H1 (cell line): ENCODE measurements around the gene SIX3. TPM values are rescaled to one million over a fixed set of nuclear protein-coding genes. Genes with fewer than 3 reads are reported as not detected.

Experiments used
- CTCF ChIA-PET: fragments of 300-600 bp; sonication (Branson Sonifier 250); formaldehyde crosslinking; loops from one replicate; lab custom pipeline; 2021; ENCODE audit not compliant: partially characterized antibody; lab: Charles Lee
- POLR2A ChIA-PET: fragments of 300-600 bp; sonication (Branson Sonifier 250); formaldehyde crosslinking; loops from one replicate; lab custom pipeline; 2021; ENCODE audit warnings: inconsistent platforms; ENCODE audit not compliant: partially characterized antibody; lab: Charles Lee
- DNase-seq, 2 experiments: peaks; one replicate each; pipeline versions ENCODE4 v3.0.0 to v3.0.0-alpha.2; 2010 to 2022; ENCODE audit warnings: low spot score in 2 of 2, low read depth in 1 of 2, mixed read lengths in 1 of 2
- FAIRE-seq: peaks from 2 replicates; lab custom pipeline; 2011; peaks lifted over from hg19 to GRCh38; lab: Jason Lieb, UNC
- H2AFZ ChIP-seq: 2 replicates; pipeline ENCODE4 v1.8.1; 2012; ENCODE audit warnings: low read length, inconsistent platforms
- H2AK5ac ChIP-seq: 2 replicates; pipeline ENCODE4 v1.6.1; 2013; ENCODE audit warnings: low read depth, low read length
- H2BK120ac ChIP-seq: replicated peaks from 2 replicates; pipeline ENCODE3; 2013; ENCODE audit warnings: low read depth, low read length, inconsistent platforms
- H2BK12ac ChIP-seq: 2 replicates; pipeline ENCODE4 v1.6.1; 2013; ENCODE audit warnings: low read depth, low read length
- H2BK15ac ChIP-seq: 2 replicates; pipeline ENCODE4 v1.6.1; 2013; ENCODE audit warnings: low read length
- H2BK20ac ChIP-seq: 2 replicates; pipeline ENCODE4 v1.6.1; 2013; ENCODE audit warnings: low read length
- H2BK5ac ChIP-seq: 2 replicates; pipeline ENCODE4 v1.6.1; 2013; ENCODE audit warnings: low read depth, low read length
- H3K14ac ChIP-seq: 2 replicates; pipeline ENCODE4 v1.6.1; 2013; ENCODE audit warnings: inconsistent platforms; ENCODE audit not compliant: insufficient read length
- H3K18ac ChIP-seq: 2 replicates; pipeline ENCODE4 v1.6.1; 2013; ENCODE audit warnings: low read length; ENCODE audit errors: extremely low read depth
- H3K23ac ChIP-seq: 2 replicates; pipeline ENCODE4 v1.6.1; 2013; ENCODE audit warnings: inconsistent platforms; ENCODE audit not compliant: insufficient read length
- H3K23me2 ChIP-seq: 2 replicates; pipeline ENCODE4 v1.6.1; 2013; ENCODE audit warnings: low read depth, low read length
- H3K27ac ChIP-seq: 2 replicates; pipeline ENCODE4 v1.6.1; 2011; ENCODE audit warnings: low read depth, low read length, inconsistent platforms
- H3K27me3 ChIP-seq, 4 experiments: replicated peaks in 1 of 4; 1 replicate in 1 of 4; 2 replicates in 3 of 4; pipeline versions ENCODE4 v1.6.1 to v1.8.1; 2011 to 2013; ENCODE audit warnings: low read length in 3 of 4, mild to moderate bottlenecking in 3 of 4, inconsistent platforms in 2 of 4, mixed read lengths in 2 of 4, moderate library complexity in 1 of 4; ENCODE audit not compliant: control insufficient read depth in 3 of 4, insufficient read depth in 3 of 4; ENCODE audit errors: extremely low read depth in 1 of 4
- H3K36me3 ChIP-seq, 4 experiments: 2 replicates each; pipeline versions ENCODE4 v1.6.1 to v1.8.1; 2011 to 2013; ENCODE audit warnings: mild to moderate bottlenecking in 4 of 4, low read length in 3 of 4, moderate library complexity in 2 of 4, control low read depth in 1 of 4, inconsistent platforms in 1 of 4; ENCODE audit not compliant: insufficient read depth in 4 of 4, control insufficient read depth in 2 of 4
- H3K4ac ChIP-seq: replicated peaks from 2 replicates; pipeline ENCODE3; 2013; ENCODE audit warnings: low read length, low read depth, mixed read lengths, inconsistent platforms; ENCODE audit not compliant: insufficient read length
- H3K4me1 ChIP-seq, 4 experiments: replicated peaks in 1 of 4; 1 replicate in 1 of 4; 2 replicates in 3 of 4; pipeline versions ENCODE4 v1.6.1 to v1.8.1; 2011 to 2013; ENCODE audit warnings: low read length in 3 of 4, inconsistent platforms in 2 of 4, mixed read lengths in 1 of 4; ENCODE audit not compliant: insufficient read depth in 4 of 4, control insufficient read depth in 3 of 4
- H3K4me2 ChIP-seq, 2 experiments: 2 replicates each; pipeline versions ENCODE4 v1.6.1 to v1.8.1; 2011 to 2013; ENCODE audit warnings: low read depth in 2 of 2, low read length in 2 of 2, control low read depth in 1 of 2, inconsistent platforms in 1 of 2, mild to moderate bottlenecking in 1 of 2; ENCODE audit not compliant: insufficient read depth in 1 of 2
- H3K4me3 ChIP-seq, 4 experiments: fragments of 200-600, 300-600 bp in 1 of 4; sonication (generic), shearing (Covaris generic), sonication (Bioruptor Twin) in 1 of 4; 2 replicates each; pipeline versions ENCODE4 v1.5.1 to v1.8.1; 2011 to 2016; ENCODE audit warnings: low read length in 4 of 4, low read depth in 3 of 4, control low read depth in 2 of 4, inconsistent platforms in 2 of 4, mild to moderate bottlenecking in 2 of 4, mixed read lengths in 1 of 4, moderate library complexity in 1 of 4; ENCODE audit not compliant: insufficient read depth in 2 of 4; ENCODE audit errors: extremely low read depth in 1 of 4
- H3K56ac ChIP-seq: replicated peaks from 2 replicates; pipeline ENCODE3; 2013; ENCODE audit warnings: low read depth, mild to moderate bottlenecking, mixed read lengths, low read length, inconsistent platforms; ENCODE audit not compliant: insufficient read length
- H3K79me1 ChIP-seq: 2 replicates; pipeline ENCODE4 v1.6.1; 2013; ENCODE audit warnings: low read depth, low read length, control low read depth
- H3K79me2 ChIP-seq, 2 experiments: 2 replicates each; pipeline versions ENCODE4 v1.6.1 to v1.8.1; 2012 to 2013; ENCODE audit warnings: low read length in 2 of 2, mild to moderate bottlenecking in 2 of 2, inconsistent platforms in 1 of 2; ENCODE audit not compliant: insufficient read depth in 2 of 2, control insufficient read depth in 1 of 2
- H3K9ac ChIP-seq, 4 experiments: replicated peaks in 1 of 4; 1 replicate in 1 of 4; 2 replicates in 3 of 4; pipeline versions ENCODE4 v1.6.1 to v1.8.1; 2011 to 2013; ENCODE audit warnings: low read depth in 3 of 4, low read length in 3 of 4, control low read depth in 2 of 4, mild to moderate bottlenecking in 2 of 4, moderate library complexity in 2 of 4, inconsistent platforms in 1 of 4; ENCODE audit errors: extremely low read depth in 1 of 4
- H3K9me3 ChIP-seq, 2 experiments: 2 replicates each; pipeline versions ENCODE4 v1.6.1 to v1.8.1; 2012 to 2013; ENCODE audit warnings: mild to moderate bottlenecking in 2 of 2, moderate library complexity in 2 of 2, control low read depth in 1 of 2, inconsistent platforms in 1 of 2, low read depth in 1 of 2, low read length in 1 of 2, mixed read lengths in 1 of 2; ENCODE audit not compliant: insufficient read depth in 2 of 2
- H4K20me1 ChIP-seq, 2 experiments: replicated peaks in 1 of 2; 2 replicates each; pipeline versions ENCODE3 to v1.8.1; 2011 to 2013; ENCODE audit warnings: inconsistent platforms in 2 of 2, low read length in 2 of 2, mild to moderate bottlenecking in 1 of 2; ENCODE audit not compliant: insufficient read depth in 2 of 2, control insufficient read depth in 1 of 2
- H4K5ac ChIP-seq: 2 replicates; pipeline ENCODE4 v1.6.1; 2013; ENCODE audit warnings: low read length, low read depth, mixed read lengths, inconsistent platforms; ENCODE audit not compliant: insufficient read length
- H4K8ac ChIP-seq: 2 replicates; pipeline ENCODE4 v1.8.0; 2013; ENCODE audit warnings: mild to moderate bottlenecking, moderate library complexity, low read length, inconsistent platforms; ENCODE audit not compliant: insufficient read depth; ENCODE audit errors: extremely low read depth
- H4K91ac ChIP-seq: replicated peaks from 2 replicates; pipeline ENCODE3; 2013; ENCODE audit warnings: low read length, mixed read lengths, inconsistent platforms; ENCODE audit not compliant: insufficient read length
- CBX8 ChIP-seq: fragments of 300-800, 300-1000 bp; sonication (generic); IDR thresholded peaks from 2 replicates; pipeline ENCODE4 v1.7.1; 2016; ENCODE audit warnings: low read depth, low read length, borderline replicate concordance
- CTBP2 ChIP-seq: IDR thresholded peaks from 2 replicates; pipeline ENCODE4 v1.7.0; 2011; ENCODE audit warnings: borderline replicate concordance, mild to moderate bottlenecking, moderate library complexity, mixed read lengths, low read length; ENCODE audit not compliant: insufficient read depth, insufficient read length
- EGR1 ChIP-seq: IDR thresholded peaks from 2 replicates; pipeline ENCODE4 v1.6.1; 2011; ENCODE audit warnings: low read depth, low read length, borderline replicate concordance
- EZH2 ChIP-seq: fragments of 200-600 bp; sonication (generic); IDR thresholded peaks from 2 replicates; pipeline ENCODE4 v1.7.1; 2012; ENCODE audit warnings: low read depth, mild to moderate bottlenecking, moderate library complexity, low read length, inconsistent platforms; ENCODE audit not compliant: severe bottlenecking
- KDM1A ChIP-seq: fragments of 200-600, 300-600 bp; sonication (generic); IDR thresholded peaks from 2 replicates; pipeline ENCODE4 v1.7.1; 2016; ENCODE audit warnings: mild to moderate bottlenecking, low read length, borderline replicate concordance
- KDM4A ChIP-seq: IDR thresholded peaks from one replicate; pipeline ENCODE4 v1.7.1; 2012; ENCODE audit warnings: low read depth, mild to moderate bottlenecking, moderate library complexity, low read length, inconsistent platforms; ENCODE audit not compliant: severe bottlenecking
- RNF2 ChIP-seq: fragments of 200-900, 300-1000 bp; sonication (generic); IDR thresholded peaks from 2 replicates; pipeline ENCODE4 v1.7.1; 2016; ENCODE audit warnings: borderline replicate concordance, low read depth, mild to moderate bottlenecking, antibody characterized with exemption, low read length; ENCODE audit not compliant: poor library complexity, severe bottlenecking; ENCODE audit errors: missing control alignments
- SUZ12 ChIP-seq: fragments of 200-600 bp; sonication (generic); IDR thresholded peaks from 2 replicates; pipeline ENCODE4 v1.6.1; 2012; ENCODE audit warnings: mild to moderate bottlenecking, inconsistent platforms, low read length, moderate library complexity, mixed read lengths
- WGBS, 2 experiments: shearing (Covaris generic) in 1 of 2; methylation state at CpG; one replicate each; pipeline versions ENCODE4 v1.1.6 to v1.1.7; 2013 to 2015; ENCODE audit warnings: low lambda C conversion rate in 2 of 2, mixed read lengths in 2 of 2, inconsistent platforms in 1 of 2, low coverage in 1 of 2, missing lambda C conversion rate in 1 of 2; ENCODE audit not compliant: insufficient replicate concordance in 2 of 2, insufficient coverage in 1 of 2, insufficient read length in 1 of 2; ENCODE audit errors: extremely low coverage in 1 of 2, missing lambda C conversion rate in 1 of 2; 5-methylcytosine and 5-hydroxymethylcytosine counted together
- long read RNA-seq, 2 experiments: library from RNA in 1 of 2; library from capped mRNA in 1 of 2; stranded (forward); transcript quantifications; one replicate each; pipeline ENCODE4 v2.0.0, GENCODE V29; 2021; ENCODE audit warnings: inconsistent platforms in 1 of 2
- polyA minus RNA-seq, 3 experiments: library from RNA; depleted of rRNA, polyadenylated mRNA; stranded (reverse); fragments of >200 nt; gene quantifications; 1 replicate in 2 of 3; 2 replicates in 1 of 3; pipeline ENCODE4 v1.2.3, GENCODE V29; 2011
- polyA plus RNA-seq, 7 experiments: library from polyadenylated mRNA; depleted of rRNA in 3 of 7; stranded (reverse) in 5 of 7; unstranded in 2 of 7; fragments of >200 nt in 5 of 7; fragments of 200-250 nt in 2 of 7; gene quantifications; 1 replicate in 5 of 7; 2 replicates in 1 of 7; 4 replicates in 1 of 7; pipeline versions ENCODE4 v1.2.1 to v1.2.3, GENCODE V29; 2011 to 2013; ENCODE audit warnings: missing spikeins in 2 of 7, mixed read lengths in 2 of 7
- total RNA-seq: library from RNA; stranded (reverse); fragmentation: NEBNext Ultra II Directional; extraction: Animal tissue kit (Norgen Biotek cat#: 25700); gene quantifications from 2 replicates; pipeline ENCODE4 v1.2.1, GENCODE V29; 2021

SIX3 gene
- total RNA-seq = 0.19 and 0.21 TPM in 2 replicates
- 0.02 and 0.52 TPM in 2 replicates for polyA plus RNA-seq (2011; rRNA removed)
- polyA plus RNA-seq (2011; cell fraction: cytosol; rRNA removed) = 0.31 TPM
- polyA plus RNA-seq (2011; cell fraction: nucleus; rRNA removed) = 0.41 TPM
- polyA plus RNA-seq (2012, experiment 1 of 2) = 0.10 to 0.13 TPM (median 0.13 TPM) in 3 of 4 replicates, not detected in the other
- 0.09 TPM for polyA plus RNA-seq (2012, experiment 2 of 2)
- 0.10 TPM for polyA plus RNA-seq (2013, experiment 1 of 2)
- 0.07 TPM for polyA plus RNA-seq (2013, experiment 2 of 2)
- polyA minus RNA-seq (2011; rRNA and poly(A)+ RNA removed) = 0.09 TPM in 1 of 2 replicates, not detected in the other
- polyA minus RNA-seq (2011; cell fraction: cytosol; rRNA and poly(A)+ RNA removed) = not detected
- polyA minus RNA-seq (2011; cell fraction: nucleus; rRNA and poly(A)+ RNA removed) = 0.50 TPM
- long read RNA-seq, experiment 1 = 0 reads
- long read RNA-seq, experiment 2 = 0 reads

DNA sequence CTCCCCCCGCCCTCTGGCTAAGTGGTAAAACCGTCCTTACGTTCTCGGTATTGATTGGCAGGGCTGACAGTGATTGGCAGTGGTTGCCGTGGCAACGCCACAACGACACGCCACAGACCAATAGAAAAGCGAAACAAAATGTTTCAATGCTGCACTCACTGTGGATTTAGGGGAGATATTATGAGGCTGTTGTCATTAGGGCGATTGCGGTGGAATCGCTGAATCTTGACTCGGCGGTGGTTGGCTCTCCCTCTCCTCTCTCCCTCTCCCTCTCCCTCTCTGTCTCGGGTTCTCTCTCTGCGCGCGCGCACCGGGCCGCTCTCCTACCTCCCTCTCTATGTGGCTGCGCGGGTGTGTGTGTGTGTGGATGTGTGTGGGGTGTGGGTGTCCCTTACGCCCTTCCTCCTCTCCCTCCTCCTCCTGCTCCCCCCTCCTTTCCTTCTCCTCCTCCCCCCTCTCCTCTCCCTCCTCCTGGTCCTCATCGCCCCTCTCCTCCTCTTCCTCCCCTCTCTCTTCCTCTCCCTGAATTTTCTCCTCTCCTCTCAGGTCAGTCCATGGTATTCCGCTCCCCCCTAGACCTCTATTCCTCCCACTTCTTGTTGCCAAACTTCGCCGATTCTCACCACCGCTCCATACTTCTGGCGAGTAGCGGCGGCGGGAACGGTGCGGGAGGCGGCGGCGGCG, at the start of gene SIX3:
TSS of gene SIX3 (plus strand) at position 152 of the 684 bp plus-strand sequence. CDS start at position 555, 403 bp downstream.
- peak within 1 kb of the TSS; percentile 9 for H4K5ac ChIP-seq
- peaks cover 2 to 9% of the 10 kb centered on the region in 2 experiments for H4K20me1 ChIP-seq
- peak within 1 kb of the TSS; percentile 19 for H4K91ac ChIP-seq
- H3K9me3 ChIP-seq = no peaks in the 10 kb centered on the region
- H2AK5ac ChIP-seq = peak within 1 kb of the TSS; percentile 66; the same call in 1 of the 2 replicates
- DNase-seq (no peak), FAIRE-seq (no peak)
- H3K4me3 ChIP-seq = peak within 1 kb of the TSS; percentile 41 to 58 (median 51)
- peak within 1 kb of the TSS; percentile 87; the same call in 1 of the 2 replicates for H3K18ac ChIP-seq
- peaks cover 6 to 69% (median 48%) of the 10 kb centered on the region in 4 experiments for H3K4me1 ChIP-seq
- no peak within 1 kb of the TSS for H3K23ac ChIP-seq
- H2AFZ ChIP-seq = no peak within 1 kb of the TSS
- H3K23me2 ChIP-seq = peaks cover 16% of the 10 kb centered on the region
- H3K27me3 ChIP-seq = peaks cover 62 to 99% (median 90%) of the 10 kb centered on the region in 4 experiments; a peak in 6 of 7 replicates
- H3K79me1 ChIP-seq = no peaks in the 10 kb centered on the region
- H3K56ac ChIP-seq = no peak within 1 kb of the TSS
- peak within 1 kb of the TSS in 1 of 4 experiments; percentile 2; a peak in 2 of 7 replicates for H3K9ac ChIP-seq
- H3K4ac ChIP-seq = no peak within 1 kb of the TSS
- peak within 1 kb of the TSS; percentile 78; the same call in 1 of the 2 replicates for H2BK5ac ChIP-seq
- H2BK15ac ChIP-seq = peak within 1 kb of the TSS; percentile 97
- no peak for TF ChIP-seq EGR1
- peak; percentile 78 for TF ChIP-seq EZH2
- no peak for TF ChIP-seq KDM1A
- peak; percentile 79 for TF ChIP-seq RNF2
- TF ChIP-seq SUZ12 = peak; percentile 81
- TF ChIP-seq KDM4A = peak; percentile 37
- TF ChIP-seq CTBP2 = no peak
- TF ChIP-seq CBX8 = 0 out of 2 replicates have a peak, but pooled peaks have one; percentile 56
- WGBS, 2 experiments = 2% methylated on average over 26 of the region's 39 CpGs; no CpG with 5 or more reads in 1 of the 2 experiments
- peak within 1 kb of the TSS; percentile 58 for H4K8ac ChIP-seq
- CTCF ChIA-PET = interaction anchor here (1.9 kb wide), 1 partner anchor 11 kb away, joined by 4 read pairs; no protein-coding TSS in a partner anchor
- H3K14ac ChIP-seq = no peak within 1 kb of the TSS
- H2BK20ac ChIP-seq = peak within 1 kb of the TSS; percentile 66; the same call in 1 of the 2 replicates
- no peak within 1 kb of the TSS for H2BK120ac ChIP-seq
- H3K79me2 ChIP-seq = no peaks in the 10 kb centered on the region
- no peak within 1 kb of the TSS for H3K27ac ChIP-seq
- POLR2A ChIA-PET = interaction anchor here (2.6 kb wide), 1 partner anchor 8 kb away, joined by 9 read pairs; no protein-coding TSS in a partner anchor
- peak within 1 kb of the TSS; percentile 94 for H2BK12ac ChIP-seq
- H3K36me3 ChIP-seq = peaks cover 0 to 6% (median 0%) of the 10 kb centered on the region in 4 experiments; a peak in 2 of 8 replicates
- H3K4me2 ChIP-seq = peak within 1 kb of the TSS; percentile 78 to 89
